Limb (tissue), 2 donors: ENCODE data around the gene RFPL1.
A peak's percentile ranks its signal among the peaks of the same experiment; 100 is the strongest.
"Not testable (repeated sequence)": the region's sequence is repeated elsewhere in the genome, so short reads cannot be mapped to it uniquely, and the experiment has no call there.

Experiments
- DNase-seq, 2 donors: peaks; one replicate each; pipeline ENCODE4 v3.0.0-alpha.2; 2016; ENCODE audit errors: extremely low spot score in 2 of 2

The RFPL1 gene

DNA sequence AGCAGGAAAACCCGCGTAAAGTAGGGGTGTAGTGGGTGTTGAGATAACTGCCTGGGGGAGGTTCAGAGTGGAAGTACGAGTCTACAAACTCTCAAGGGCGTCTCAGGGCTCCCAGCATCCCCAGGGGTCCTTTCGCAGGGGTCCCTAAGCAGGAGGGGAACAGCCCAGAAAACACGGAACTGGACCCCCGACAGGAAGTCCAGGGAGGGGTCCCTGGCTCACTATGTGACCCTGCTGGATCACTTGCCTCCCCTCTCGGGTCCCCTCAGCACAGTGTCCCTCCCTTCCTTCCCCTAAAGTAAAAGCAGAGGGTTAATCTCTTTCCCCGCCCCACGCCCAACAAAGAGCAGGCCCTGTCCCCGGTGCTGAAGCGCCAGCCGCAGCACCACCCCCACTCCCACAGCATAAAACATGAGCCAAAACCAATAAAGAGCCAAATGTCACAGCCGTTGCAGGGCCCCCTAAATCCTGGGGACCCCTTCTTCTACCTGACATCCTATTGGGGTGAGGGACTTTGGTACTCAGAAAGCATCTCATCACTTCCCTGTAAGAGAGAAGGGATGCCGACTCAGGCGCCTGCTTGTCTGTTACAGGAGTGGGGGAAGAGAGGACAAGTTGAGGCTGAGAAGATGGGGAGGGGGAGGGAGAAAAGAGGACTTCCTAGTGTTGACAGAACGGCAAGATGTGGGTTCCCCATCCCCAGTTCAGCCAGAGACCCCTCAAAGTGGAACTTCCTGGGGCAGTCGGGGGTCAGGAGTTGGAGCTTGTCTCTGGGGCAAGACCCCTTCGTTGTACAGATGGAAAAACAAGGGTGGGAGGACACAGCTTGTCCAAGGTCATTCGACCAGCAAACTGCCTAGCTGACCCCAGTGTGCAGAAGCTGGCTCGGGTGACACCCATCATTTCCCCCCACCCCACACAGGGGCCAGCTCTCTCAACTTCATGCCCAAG, 40.2 kb downstream of the RFPL1 start:
- peak; percentile 47 to 73 for DNase-seq

DNA sequence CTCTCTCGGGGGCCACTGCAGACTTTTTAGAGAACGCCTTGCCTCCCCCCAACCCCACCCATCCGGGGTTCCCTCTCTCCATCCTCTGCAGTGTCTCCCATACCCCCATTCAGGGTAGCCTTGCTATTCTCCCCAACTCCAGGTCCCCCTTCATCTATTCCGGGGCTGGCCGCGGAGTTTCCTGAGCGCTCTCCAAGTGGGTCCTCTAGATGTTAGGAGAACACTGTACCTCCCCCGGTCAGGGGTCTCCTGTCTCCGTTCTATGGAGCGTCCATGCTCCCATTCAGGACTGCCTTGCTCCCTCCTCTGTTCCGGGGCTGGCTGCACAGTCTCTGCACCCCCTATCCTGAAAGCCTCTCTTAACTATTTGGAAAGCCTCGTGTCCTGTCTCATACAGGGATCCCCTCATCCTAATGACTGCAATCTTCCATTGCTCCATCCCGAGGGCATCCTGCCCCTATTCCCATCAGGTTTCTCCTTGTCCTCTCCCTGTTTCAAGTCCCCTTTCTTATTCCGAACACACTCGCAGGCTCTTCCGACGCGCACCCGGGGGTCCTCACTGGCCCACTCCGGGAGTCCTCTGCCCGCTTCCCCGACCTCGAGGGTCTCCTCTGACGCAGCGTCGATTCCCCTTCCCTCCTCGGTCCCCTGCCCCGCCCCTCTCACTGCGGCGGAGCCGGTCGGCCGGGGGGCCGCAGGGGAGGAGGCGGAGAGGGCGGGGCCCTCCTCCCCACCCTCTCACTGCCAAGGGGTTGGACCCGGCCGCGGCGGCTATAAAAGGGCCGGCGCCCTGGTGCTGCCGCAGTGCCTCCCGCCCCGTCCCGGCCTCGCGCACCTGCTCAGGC, 41.3 kb downstream of the RFPL1 start, which contains the start of gene NEFH:
Gene NEFH (plus strand): TSS at position 802 of the 845 bp plus-strand sequence. CDS start 45 bp downstream, outside the sequence.
- peak in 1 of 2 donors; percentile 39 for DNase-seq

DNA sequence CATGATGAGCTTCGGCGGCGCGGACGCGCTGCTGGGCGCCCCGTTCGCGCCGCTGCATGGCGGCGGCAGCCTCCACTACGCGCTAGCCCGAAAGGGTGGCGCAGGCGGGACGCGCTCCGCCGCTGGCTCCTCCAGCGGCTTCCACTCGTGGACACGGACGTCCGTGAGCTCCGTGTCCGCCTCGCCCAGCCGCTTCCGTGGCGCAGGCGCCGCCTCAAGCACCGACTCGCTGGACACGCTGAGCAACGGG, 41.8 kb downstream of the RFPL1 start:
- no peak for DNase-seq

DNA sequence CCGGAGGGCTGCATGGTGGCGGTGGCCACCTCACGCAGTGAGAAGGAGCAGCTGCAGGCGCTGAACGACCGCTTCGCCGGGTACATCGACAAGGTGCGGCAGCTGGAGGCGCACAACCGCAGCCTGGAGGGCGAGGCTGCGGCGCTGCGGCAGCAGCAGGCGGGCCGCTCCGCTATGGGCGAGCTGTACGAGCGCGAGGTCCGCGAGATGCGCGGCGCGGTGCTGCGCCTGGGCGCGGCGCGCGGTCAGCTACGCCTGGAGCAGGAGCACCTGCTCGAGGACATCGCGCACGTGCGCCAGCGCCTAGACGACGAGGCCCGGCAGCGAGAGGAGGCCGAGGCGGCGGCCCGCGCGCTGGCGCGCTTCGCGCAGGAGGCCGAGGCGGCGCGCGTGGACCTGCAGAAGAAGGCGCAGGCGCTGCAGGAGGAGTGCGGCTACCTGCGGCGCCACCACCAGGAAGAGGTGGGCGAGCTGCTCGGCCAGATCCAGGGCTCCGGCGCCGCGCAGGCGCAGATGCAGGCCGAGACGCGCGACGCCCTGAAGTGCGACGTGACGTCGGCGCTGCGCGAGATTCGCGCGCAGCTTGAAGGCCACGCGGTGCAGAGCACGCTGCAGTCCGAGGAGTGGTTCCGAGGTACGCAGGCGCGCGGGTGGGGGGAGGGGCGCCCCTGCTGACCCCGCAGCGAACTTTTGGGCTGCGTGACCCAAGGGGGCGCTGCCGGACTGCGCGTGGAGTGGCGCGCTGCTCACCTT, 42.3 kb downstream of the RFPL1 start:
- DNase-seq = peak; percentile 59 to 78

DNA sequence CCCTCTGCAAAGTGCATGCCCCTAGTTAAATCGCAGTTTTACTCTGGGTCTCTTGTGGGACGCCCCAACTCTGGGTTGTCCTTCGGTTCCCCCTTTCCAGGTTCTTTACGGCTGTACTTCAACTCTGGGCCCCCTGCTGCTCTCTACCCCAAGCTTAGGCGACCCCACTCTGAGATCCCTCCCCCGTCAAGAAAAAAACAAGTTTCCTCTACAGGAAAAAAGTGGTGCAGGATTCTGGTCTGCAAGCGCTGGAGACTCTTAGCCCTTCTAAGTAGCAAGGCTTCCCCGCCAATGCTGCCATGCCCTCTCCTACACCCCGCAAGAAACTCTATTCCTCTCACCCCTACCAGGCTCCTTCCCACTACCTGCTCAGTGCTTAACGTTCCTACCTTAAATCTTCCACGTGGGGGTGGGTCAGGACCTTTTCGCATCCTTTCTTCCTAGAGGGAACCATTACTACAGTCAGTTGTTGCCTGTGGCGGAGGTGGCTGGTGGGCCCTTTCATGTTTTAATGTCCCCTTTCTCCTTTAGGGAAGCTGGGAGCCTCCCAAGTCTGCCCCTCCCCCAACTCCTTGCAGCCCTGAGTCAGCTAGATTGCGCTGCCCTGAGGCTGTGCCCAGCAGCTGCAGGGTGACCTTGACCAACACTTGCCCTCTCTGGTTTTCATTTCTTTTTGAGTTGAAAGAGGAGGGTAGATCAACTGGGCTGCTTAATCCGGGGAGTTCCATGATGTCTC, 43.0 kb downstream of the RFPL1 start:
- DNase-seq = no peak

DNA sequence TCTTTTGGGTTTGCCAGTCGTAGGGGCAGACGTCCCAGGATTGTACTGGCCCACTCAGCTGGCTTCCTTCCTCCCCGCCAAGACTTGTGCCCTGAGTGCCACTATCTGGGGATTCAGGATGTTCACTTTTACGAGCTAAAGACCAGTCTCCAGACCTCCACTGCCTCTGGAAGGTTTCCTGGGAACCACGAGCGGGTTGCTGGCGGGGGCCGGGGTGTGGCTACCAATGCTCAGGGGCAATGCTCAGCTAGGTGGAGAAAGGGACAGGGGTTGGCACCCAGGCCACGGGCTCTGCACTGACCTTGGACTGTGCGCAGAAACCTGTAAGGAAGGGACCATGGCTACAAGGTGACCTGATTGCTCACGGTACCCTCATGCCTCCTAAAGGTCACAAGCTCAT, 43.9 kb downstream of the RFPL1 start:
- DNase-seq = no peak

DNA sequence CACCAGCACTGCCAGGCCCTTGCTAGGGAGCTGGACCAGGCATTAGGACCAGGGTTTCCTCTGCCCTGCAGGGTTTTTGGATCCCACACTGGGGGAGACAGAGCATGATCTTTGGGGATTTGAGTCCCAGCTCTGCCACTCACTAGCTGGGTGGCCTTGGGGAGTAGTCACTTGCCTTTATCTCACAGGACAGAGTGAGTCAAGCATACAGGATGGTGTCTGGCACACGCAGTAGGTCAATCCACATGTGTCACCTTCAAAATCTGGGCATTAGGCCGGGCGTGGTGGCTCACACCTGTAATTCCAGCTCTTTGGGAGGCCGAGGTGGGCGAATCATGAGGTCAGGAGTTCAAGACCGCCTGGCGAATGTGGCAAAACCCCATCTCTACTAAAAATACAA, 44.3 kb downstream of the RFPL1 start:
- no peak for DNase-seq

DNA sequence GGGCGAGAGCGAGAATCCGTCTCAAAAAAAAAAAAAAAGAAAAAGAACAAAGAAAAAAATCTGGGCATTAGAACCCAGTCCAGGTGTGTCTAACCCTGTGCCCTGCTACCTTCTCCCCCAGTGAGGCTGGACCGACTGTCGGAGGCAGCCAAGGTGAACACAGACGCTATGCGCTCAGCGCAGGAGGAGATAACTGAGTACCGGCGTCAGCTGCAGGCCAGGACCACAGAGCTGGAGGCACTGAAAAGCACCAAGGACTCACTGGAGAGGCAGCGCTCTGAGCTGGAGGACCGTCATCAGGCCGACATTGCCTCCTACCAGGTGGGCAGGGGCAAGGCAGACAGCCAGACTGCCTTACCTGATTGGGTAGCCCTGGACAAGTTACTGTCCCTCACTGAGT, 44.9 kb downstream of the RFPL1 start:
- DNase-seq = no peak

DNA sequence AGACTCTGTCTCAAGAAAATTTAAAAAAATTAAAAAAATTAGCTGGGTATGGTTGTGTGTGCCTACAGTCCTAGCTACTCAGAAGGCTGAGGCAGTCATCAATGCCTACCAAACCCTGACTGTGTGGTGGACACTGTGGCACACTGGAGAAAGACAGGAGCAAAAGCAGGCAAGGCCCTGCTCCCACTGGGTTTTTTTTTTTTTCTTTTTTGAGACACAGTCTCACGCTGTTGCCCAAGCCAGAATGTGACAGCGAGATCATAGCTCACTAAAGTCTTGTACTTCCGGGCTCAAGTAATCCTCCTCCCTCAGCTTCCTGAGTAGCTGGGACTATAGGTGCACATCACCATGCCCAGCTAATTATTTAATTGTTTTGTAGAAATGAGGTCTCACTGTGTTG, 46.3 kb downstream of the RFPL1 start:
- DNase-seq = no peak

DNA sequence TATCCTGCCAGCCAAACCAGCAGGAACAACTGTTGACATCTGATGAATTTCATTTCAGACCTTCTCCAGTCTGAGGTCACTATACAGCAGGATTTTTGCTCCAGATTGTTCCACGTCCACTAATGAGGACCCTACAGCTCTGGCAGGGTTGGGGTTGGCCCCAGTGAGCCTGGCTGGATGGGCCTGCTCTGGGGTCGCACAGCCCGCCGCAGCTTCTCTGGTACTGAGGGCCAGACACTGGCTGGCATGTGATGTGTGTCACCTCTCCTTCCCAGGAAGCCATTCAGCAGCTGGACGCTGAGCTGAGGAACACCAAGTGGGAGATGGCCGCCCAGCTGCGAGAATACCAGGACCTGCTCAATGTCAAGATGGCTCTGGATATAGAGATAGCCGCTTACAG, 47.1 kb downstream of the RFPL1 start:
- DNase-seq = no peak

DNA sequence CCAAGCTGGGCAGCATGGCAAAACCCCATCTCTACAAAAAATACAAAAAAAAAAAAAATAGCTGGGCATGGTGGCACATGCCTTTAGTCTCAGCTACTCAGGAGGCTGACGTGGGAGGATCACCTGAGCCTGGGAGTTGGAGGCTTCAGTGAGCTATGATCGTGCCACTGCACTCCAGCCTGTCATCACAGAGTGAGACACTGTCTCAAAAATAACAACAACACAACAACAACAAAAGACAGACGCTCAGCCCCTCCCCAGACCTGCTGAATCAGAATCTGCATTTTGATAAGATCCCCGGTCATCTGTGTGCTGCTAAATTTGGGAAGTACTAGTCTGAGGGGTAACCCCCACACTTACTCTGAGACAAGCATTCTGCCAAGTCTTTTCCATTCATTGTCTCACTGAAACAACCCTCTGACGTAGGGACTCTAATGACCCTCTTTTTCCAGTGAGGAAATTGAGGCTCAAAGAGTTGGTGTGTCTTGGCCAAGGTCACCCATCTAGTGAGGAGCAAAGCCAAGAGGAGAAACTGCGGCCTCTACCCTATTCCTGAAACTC, 49.1 kb downstream of the RFPL1 start:
- DNase-seq = no peak

DNA sequence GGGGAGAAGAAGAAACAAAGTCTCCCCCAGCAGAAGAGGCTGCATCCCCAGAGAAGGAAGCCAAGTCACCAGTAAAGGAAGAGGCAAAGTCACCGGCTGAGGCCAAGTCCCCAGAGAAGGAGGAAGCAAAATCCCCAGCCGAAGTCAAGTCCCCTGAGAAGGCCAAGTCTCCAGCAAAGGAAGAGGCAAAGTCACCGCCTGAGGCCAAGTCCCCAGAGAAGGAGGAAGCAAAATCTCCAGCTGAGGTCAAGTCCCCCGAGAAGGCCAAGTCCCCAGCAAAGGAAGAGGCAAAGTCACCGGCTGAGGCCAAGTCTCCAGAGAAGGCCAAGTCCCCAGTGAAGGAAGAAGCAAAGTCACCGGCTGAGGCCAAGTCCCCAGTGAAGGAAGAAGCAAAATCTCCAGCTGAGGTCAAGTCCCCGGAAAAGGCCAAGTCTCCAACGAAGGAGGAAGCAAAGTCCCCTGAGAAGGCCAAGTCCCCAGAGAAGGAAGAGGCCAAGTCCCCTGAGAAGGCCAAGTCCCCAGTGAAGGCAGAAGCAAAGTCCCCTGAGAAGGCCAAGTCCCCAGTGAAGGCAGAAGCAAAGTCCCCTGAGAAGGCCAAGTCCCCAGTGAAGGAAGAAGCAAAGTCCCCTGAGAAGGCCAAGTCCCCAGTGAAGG, 50.9 kb downstream of the RFPL1 start:
- not testable (repeated sequence) for DNase-seq

DNA sequence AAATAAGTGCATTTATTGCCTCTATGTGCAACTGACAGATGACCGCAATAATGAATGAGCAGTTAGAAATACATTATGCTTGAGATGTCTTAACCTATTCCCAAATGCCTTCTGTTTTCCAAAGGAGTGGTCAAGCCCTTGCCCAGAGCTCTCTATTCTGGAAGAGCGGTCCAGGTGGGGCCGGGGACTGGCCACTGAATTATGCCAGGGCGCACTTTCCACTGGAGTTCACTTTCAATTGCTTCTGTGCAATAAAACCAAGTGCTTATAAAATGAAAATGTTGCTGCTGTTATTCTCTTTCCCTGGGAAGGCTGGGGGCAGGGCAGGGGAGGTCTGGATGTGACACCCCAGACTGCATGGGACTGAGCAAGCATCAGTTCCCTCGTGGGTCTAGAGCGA, 52.6 kb downstream of the RFPL1 start:
- no peak for DNase-seq
